Gastroesophageal sphincter (tissue), 4 donors: Measurements from ENCODE around the gene FBXL20. TPM values are rescaled to one million over a fixed set of nuclear protein-coding genes. Genes with fewer than 3 reads are reported as not detected.

Experiments
- ATAC-seq: fragments of 150-250 bp; one replicate; pipeline ENCODE4 v1.9.1; 2016; ENCODE audit warnings: mild to moderate bottlenecking, moderate library complexity
- H3K27ac ChIP-seq, 4 donors: fragments of 200-600 bp; sonication (generic) in 3 of 4; 1 replicate in 3 of 4; 2 replicates in 1 of 4; pipeline ENCODE4 v1.5.1; 2016 to 2019
- H3K27me3 ChIP-seq: fragments of 200-600 bp; sonication (generic); one replicate; pipeline ENCODE4 v1.5.1; 2019
- H3K36me3 ChIP-seq, 2 donors: fragments of 200-600 bp; sonication (generic); one replicate each; pipeline ENCODE4 v1.5.1; 2019; ENCODE audit warnings: control low read depth in 1 of 2
- H3K4me1 ChIP-seq, 3 donors: fragments of 200-600 bp; sonication (generic); 1 replicate in 2 of 3; 2 replicates in 1 of 3; pipeline ENCODE4 v1.5.1; 2016 to 2019; ENCODE audit warnings: control low read depth in 2 of 3
- H3K4me3 ChIP-seq, 2 donors: fragments of 200-600 bp; sonication (generic); one replicate each; pipeline ENCODE4 v1.5.1; 2019; ENCODE audit warnings: mild to moderate bottlenecking in 1 of 2, moderate library complexity in 1 of 2
- H3K9me3 ChIP-seq, 3 donors: fragments of 200-600 bp; sonication (generic); one replicate each; pipeline ENCODE4 v1.5.1; 2017 to 2019; ENCODE audit warnings: control low read depth in 2 of 3
- EP300 ChIP-seq: sonication (generic); formaldehyde crosslinking; IDR thresholded peaks from one replicate; pipeline ENCODE4 v1.6.1; 2017; ENCODE audit warnings: antibody characterized with exemption, mild to moderate bottlenecking
- POLR2A ChIP-seq, 2 donors: fragments of 450-650 bp; IDR thresholded peaks; one replicate each; pipeline ENCODE4 v1.6.1; 2017; ENCODE audit warnings: antibody characterized with exemption in 2 of 2, mild to moderate bottlenecking in 2 of 2, moderate library complexity in 1 of 2
- POLR2AphosphoS5 ChIP-seq: sonication (generic); formaldehyde crosslinking; IDR thresholded peaks from one replicate; pipeline ENCODE4 v1.6.1; 2017; ENCODE audit warnings: antibody characterized with exemption
- WGBS, 2 donors: methylation state at CpG; one replicate each; pipeline ENCODE4 v1.1.5; 2018; ENCODE audit warnings: low coverage in 1 of 2; 5-methylcytosine and 5-hydroxymethylcytosine counted together
- total RNA-seq, 4 donors: library from RNA; depleted of rRNA; stranded (reverse); fragments of >200 nt; gene quantifications; one replicate each; pipeline ENCODE4 v1.1.0, GENCODE V29; 2016
- TF ChIP-seq, protein P1 (sequence below), 4 experiments: fragments of 200-600 bp in 2 of 4; fragments of 450-650 bp in 2 of 4; sonication (generic) in 1 of 4; IDR thresholded peaks; one replicate each; pipeline ENCODE4 v1.5.1; 2017 to 2019; ENCODE audit warnings: antibody characterized with exemption in 4 of 4, mild to moderate bottlenecking in 2 of 4, moderate library complexity in 2 of 4

The FBXL20 gene
- total RNA-seq, 4 donors from 2014 or later, result 16.8 to 25.9 (median 21.5) TPM

- no peak for ATAC-seq
- Histone ChIP-seq H3K4me1 (no peaks in the 10 kb centered on the region), H3K27ac (no peak overlapping the region), H3K9me3 (no peaks in the 10 kb centered on the region), H3K27me3 (peaks cover 33% of the 10 kb centered on the region), H3K36me3 (no peaks in the 10 kb centered on the region), H3K4me3 (no peak overlapping the region)
- 56 to 73% methylated on average over 2 to 3 of the region's 8 CpGs for WGBS, 2 donors
- TF ChIP-seq POLR2A (IDR thresholded peaks at IDR 0.05) (no peak), EP300 (no peak), POLR2AphosphoS5 (no peak)
- TF ChIP-seq, protein P1, sequence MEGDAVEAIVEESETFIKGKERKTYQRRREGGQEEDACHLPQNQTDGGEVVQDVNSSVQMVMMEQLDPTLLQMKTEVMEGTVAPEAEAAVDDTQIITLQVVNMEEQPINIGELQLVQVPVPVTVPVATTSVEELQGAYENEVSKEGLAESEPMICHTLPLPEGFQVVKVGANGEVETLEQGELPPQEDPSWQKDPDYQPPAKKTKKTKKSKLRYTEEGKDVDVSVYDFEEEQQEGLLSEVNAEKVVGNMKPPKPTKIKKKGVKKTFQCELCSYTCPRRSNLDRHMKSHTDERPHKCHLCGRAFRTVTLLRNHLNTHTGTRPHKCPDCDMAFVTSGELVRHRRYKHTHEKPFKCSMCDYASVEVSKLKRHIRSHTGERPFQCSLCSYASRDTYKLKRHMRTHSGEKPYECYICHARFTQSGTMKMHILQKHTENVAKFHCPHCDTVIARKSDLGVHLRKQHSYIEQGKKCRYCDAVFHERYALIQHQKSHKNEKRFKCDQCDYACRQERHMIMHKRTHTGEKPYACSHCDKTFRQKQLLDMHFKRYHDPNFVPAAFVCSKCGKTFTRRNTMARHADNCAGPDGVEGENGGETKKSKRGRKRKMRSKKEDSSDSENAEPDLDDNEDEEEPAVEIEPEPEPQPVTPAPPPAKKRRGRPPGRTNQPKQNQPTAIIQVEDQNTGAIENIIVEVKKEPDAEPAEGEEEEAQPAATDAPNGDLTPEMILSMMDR (IDR thresholded peaks at IDR 0.05), result no peak
Observed at GRCh38 chr17:39218906-39219305, 182.5 kb downstream of the FBXL20 start.

GRCh38 chr17:39217734-39218369, 183.6 kb downstream of the FBXL20 start:
- H3K4me3 ChIP-seq, result no peak overlapping the region
- no peak overlapping the region for H3K27ac ChIP-seq
- no peaks in the 10 kb centered on the region for H3K36me3 ChIP-seq
- TF ChIP-seq EP300, result no peak
- TF ChIP-seq POLR2AphosphoS5, result no peak
- TF ChIP-seq, protein P1 (IDR thresholded peaks at IDR 0.05), result no peak
- TF ChIP-seq POLR2A (IDR thresholded peaks at IDR 0.05), result no peak
- 15 to 30% methylated on average over 2 to 6 of the region's 24 CpGs for WGBS, 2 donors
- peaks cover 29% of the 10 kb centered on the region for H3K27me3 ChIP-seq
- no peaks in the 10 kb centered on the region for H3K4me1 ChIP-seq
- no peak for ATAC-seq
- H3K9me3 ChIP-seq, result no peaks in the 10 kb centered on the region

- Histone ChIP-seq H3K4me1 (peaks cover 0 to 18% (median 15%) of the 10 kb centered on the region in 3 donors), H3K27ac (no peak overlapping the region), H3K36me3 (no peaks in the 10 kb centered on the region), H3K27me3 (peaks cover 23% of the 10 kb centered on the region), H3K4me3 (no peak overlapping the region), H3K9me3 (no peaks in the 10 kb centered on the region)
- no peak for TF ChIP-seq POLR2AphosphoS5
- TF ChIP-seq EP300, result no peak
- TF ChIP-seq, protein P1 (IDR thresholded peaks at IDR 0.05), result no peak
- no peak for TF ChIP-seq POLR2A (IDR thresholded peaks at IDR 0.05)
- no peak for ATAC-seq
- WGBS, 2 donors, result no CpG with 5 or more reads among the region's 9 CpGs
Observed at GRCh38 chr17:39213852-39214251, 187.6 kb downstream of the FBXL20 start.

GRCh38 chr17:39212841-39213480, 188.5 kb downstream of the FBXL20 start:
- TF ChIP-seq, protein P1 (IDR thresholded peaks at IDR 0.05), result no peak
- no peak for TF ChIP-seq EP300
- no peak for TF ChIP-seq POLR2A (IDR thresholded peaks at IDR 0.05)
- TF ChIP-seq POLR2AphosphoS5, result no peak
- Histone ChIP-seq H3K4me3 (no peak overlapping the region), H3K27me3 (peaks cover 20% of the 10 kb centered on the region), H3K4me1 (peaks cover 0 to 27% (median 17%) of the 10 kb centered on the region in 3 donors), H3K9me3 (no peaks in the 10 kb centered on the region), H3K36me3 (no peaks in the 10 kb centered on the region), H3K27ac (no peak overlapping the region)
- 71 to 81% methylated on average over 6 of the region's 16 CpGs for WGBS, 2 donors
- ATAC-seq, result no peak
